Muscle of arm (tissue), 12 donors: ENCODE results near the gene SGIP1. TPM values are rescaled to one million over a fixed set of nuclear protein-coding genes. Genes with fewer than 3 reads are reported as not detected.
"Not testable (repeated sequence)": the region's sequence is repeated elsewhere in the genome, so short reads cannot be mapped to it uniquely, and the experiment has no call there.

ENCODE experiments used
- DNase-seq: peaks from one replicate; pipeline ENCODE4 v3.0.0-alpha.2; 2013
- polyA plus RNA-seq, 12 donors: library from polyadenylated mRNA; unstranded; fragments of 120-200 nt; gene quantifications; one replicate each; pipeline ENCODE4 v1.2.1, GENCODE V29; 2013; ENCODE audit not compliant: insufficient read length in 12 of 12

SGIP1 gene
- polyA plus RNA-seq, 12 donors = 1.1 to 5.3 (median 2.2) TPM; not detected in 1

GRCh38 chr1:66679140-66679539 is 145.2 kb downstream of the SGIP1 start:
- DNase-seq = no peak

GRCh38 chr1:66681686-66682085 is 147.7 kb downstream of the SGIP1 start:
- no peak for DNase-seq

- no peak for DNase-seq
Observed at GRCh38 chr1:66682106-66682505, 148.2 kb downstream of the SGIP1 start.

GRCh38 chr1:66684353-66684752 is 150.4 kb downstream of the SGIP1 start:
- DNase-seq = no peak

- DNase-seq = no peak
Observed at GRCh38 chr1:66685265-66685664, 151.3 kb downstream of the SGIP1 start.

GRCh38 chr1:66685670-66686069 is 151.7 kb downstream of the SGIP1 start:
- no peak for DNase-seq

GRCh38 chr1:66686406-66686805 is 152.5 kb downstream of the SGIP1 start:
- no peak for DNase-seq

GRCh38 chr1:66687358-66687757 is 153.4 kb downstream of the SGIP1 start:
- no peak for DNase-seq

GRCh38 chr1:66690666-66691381 is 156.9 kb downstream of the SGIP1 start:
- no peak for DNase-seq

GRCh38 chr1:66692681-66693080 is 158.7 kb downstream of the SGIP1 start:
- no peak for DNase-seq

- DNase-seq = no peak
Observed at GRCh38 chr1:66693856-66694255, 159.9 kb downstream of the SGIP1 start.

GRCh38 chr1:66695116-66695515 is 161.2 kb downstream of the SGIP1 start:
- DNase-seq = no peak

GRCh38 chr1:66696771-66697170 is 162.8 kb downstream of the SGIP1 start:
- DNase-seq = no peak

- no peak for DNase-seq
Observed at GRCh38 chr1:66699213-66699612, 165.3 kb downstream of the SGIP1 start.

GRCh38 chr1:66704177-66704875 is 170.4 kb downstream of the SGIP1 start:
- no peak for DNase-seq

GRCh38 chr1:66705110-66705509 is 171.2 kb downstream of the SGIP1 start:
- DNase-seq = no peak

GRCh38 chr1:66711420-66711819 is 177.5 kb downstream of the SGIP1 start:
- no peak for DNase-seq

- DNase-seq = no peak
Observed at GRCh38 chr1:66712839-66713238, 178.9 kb downstream of the SGIP1 start.

- DNase-seq = no peak
Observed at GRCh38 chr1:66723985-66724384, 190.0 kb downstream of the SGIP1 start.

- DNase-seq = peak; percentile 55
Observed at GRCh38 chr1:66725885-66726665, 192.1 kb downstream of the SGIP1 start.

GRCh38 chr1:66728021-66728420 is 194.1 kb downstream of the SGIP1 start:
- no peak for DNase-seq

- not testable (repeated sequence) for DNase-seq
Observed at GRCh38 chr1:66728716-66729115, 194.8 kb downstream of the SGIP1 start.

GRCh38 chr1:66729119-66729518 is 195.2 kb downstream of the SGIP1 start:
- no peak for DNase-seq
